HT-29 (cell line): ENCODE data around the gene TPPP. TPM values are rescaled to one million over a fixed set of nuclear protein-coding genes. Genes with fewer than 3 reads are reported as not detected.
"Not testable (repeated sequence)": the region's sequence is repeated elsewhere in the genome, so short reads cannot be mapped to it uniquely, and the experiment has no call there.

Experiments
- DNase-seq: peaks from one replicate; pipeline ENCODE4 v3.0.0-alpha.2; 2015; ENCODE audit warnings: low spot score
- total RNA-seq: library from RNA; depleted of rRNA; stranded (reverse); fragments of >200 nt; shearing (Covaris generic); gene quantifications from 2 replicates; pipeline ENCODE4 v1.2.3, GENCODE V29; 2014

TPPP gene
- total RNA-seq, 1 experiment from 2014 or later = 21.7 TPM

DNA sequence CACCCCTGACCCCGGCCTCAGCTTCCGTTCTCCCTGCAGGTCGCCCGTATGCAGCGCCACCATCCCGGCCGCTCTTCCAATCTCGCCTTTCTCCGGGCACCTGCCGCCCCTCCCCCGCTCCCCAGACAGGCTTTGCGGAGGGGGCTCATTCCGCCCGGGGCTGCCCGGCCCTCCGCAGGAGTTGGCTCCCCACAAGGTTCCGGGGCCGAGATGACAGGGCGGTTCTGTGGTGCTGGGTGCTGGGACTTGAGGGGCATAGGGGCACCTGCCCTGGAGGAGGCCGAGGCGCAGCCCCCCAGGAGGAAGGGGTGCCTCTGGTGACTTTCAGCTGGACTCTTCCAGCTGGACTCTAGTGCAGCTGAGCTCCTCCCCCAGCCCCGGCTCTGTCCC lies 885 bp upstream of the TPPP start:
- not testable (repeated sequence) for DNase-seq

- peak; percentile 26 for DNase-seq
Measured at GRCh38 chr5:692529-693041, 567 bp downstream of the TPPP start.

GRCh38 chr5:691817-692528 lies 1.2 kb downstream of the TPPP start:
- DNase-seq = no peak

DNA sequence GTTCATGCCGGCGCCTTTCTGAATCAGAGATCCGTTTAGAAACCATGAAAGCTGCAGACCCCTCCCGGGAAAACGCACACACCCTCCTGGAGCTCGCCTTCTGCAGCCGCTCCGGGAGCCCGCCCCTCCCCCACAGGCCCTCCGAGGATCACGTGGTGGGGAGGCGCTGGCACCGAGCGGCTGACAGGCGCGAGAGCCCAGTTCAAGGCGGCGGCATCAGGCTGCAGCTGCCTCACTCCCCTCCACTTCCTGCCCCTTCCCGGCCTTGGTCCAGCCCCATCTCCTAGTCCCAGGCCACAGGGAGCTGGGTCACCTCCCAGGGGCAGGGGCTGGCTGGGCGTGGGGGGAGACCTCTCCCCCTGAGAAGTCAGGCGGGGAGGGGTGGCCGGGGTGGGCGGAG lies 2.1 kb downstream of the TPPP start:
- DNase-seq = not testable (repeated sequence)

DNA sequence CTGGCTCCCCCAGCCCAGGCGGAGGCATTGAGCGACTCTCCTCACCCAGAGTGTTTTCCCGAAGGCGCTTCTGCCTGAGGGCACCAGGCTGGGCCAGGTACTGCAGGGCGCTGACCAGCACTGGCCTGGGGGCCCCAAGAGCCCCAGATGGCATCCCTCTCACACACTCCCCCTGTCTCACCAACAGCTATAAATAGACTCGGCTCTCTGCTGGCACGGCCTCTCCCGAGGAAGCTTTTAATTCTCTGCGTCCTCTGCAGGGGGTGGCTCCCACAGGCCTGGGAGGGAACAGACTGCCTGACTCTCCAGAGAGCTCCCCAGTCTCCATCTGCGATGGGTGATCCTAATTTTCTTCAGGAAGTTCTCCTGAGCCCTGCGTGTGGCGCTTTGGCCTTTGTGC lies 2.9 kb downstream of the TPPP start:
- DNase-seq = not testable (repeated sequence)

DNA sequence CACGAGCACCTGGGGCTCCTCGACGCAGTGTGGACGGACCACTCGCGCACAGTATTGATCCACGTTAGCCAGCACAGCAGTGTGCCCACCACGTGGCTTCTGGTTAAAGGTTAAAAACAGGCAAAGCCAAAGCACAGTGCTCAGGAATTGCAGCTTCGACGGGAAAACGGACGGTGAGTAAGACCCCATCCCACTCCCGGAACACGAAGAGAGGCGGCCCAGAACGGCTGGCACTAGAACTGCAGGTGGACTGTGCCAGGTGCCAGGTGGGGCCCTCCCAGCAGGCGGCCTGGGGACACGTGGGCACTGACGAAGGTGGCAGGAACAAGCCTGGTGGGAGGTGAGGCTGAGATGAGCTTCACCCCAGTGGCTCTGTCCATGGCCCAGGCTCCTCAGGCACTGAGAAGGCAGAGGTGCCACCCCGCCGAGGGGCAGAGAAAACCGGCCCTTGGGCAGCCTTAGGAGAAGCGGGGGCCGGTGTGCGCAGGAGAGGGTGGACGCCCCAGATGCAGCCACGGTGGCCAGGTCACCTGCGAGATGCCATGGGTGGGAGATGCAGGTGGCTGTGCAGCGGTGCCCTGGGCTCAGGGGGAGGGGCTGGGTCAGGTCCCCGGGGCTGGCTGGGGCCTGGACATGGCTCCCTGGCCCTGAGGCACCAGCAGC lies 4.7 kb downstream of the TPPP start:
- DNase-seq = not testable (repeated sequence)

DNA sequence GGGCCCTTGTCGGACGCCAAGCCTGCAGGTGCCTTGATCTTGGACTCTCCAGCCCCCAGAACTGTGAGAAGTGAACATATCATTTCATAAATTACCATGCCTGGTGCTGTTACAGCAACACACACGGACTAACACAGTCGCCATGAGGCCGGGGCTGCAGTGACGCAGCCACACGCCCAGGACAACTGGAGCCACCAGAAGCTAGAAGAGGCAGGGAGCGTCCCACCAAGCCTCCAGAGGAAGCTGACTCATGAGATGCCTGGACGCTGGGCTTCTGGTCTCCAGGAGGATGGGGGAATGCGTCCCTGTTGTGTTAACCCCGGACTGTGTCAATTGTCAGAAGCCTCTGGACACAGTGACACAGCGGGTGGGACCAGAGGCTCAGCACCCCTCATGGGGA lies 6.2 kb downstream of the TPPP start:
- DNase-seq = not testable (repeated sequence)

- DNase-seq = not testable (repeated sequence)
Measured at GRCh38 chr5:686172-686523, 7.0 kb downstream of the TPPP start.

DNA sequence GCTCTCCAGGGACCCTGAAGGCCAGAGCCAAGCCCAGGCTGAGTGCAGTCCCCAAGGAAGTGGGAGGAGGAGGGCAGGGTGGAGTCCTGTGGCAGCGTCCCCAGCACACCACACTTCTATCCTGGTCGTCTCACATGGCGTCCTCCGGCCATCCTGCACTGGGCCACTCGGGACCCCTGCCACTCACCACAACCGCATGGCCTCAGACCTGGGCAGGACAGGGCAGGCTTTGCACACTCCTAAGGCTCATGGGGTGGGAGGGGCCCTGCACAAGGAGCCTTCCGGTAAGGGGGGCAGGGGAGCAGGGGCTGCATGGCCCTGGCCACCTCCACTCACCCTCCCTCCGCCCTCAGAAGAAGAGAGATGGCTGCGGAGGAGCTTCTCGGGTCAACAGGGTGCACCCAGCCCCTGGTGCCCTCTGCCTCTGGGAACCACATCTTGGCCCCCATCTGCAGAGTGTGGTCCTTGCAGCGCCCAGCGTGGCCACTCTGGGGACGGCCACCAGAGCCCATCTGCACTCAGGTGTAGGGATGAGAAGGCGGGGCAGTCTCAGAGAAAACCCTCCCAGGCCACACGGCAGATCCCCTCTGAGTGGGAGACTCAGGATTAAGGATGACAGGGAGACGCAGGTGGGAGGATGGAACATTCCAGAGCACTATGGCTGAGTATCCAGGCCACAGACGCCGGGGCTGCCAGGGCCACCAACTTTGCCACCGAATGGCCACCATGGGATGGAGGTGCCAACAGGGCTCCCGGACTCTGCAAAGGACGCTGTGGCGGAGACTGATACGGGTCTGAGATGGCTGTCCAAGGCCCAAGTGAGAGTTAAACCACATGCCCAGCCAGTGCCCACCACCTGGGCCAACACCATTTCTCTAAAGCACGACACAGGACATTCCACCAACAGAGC lies 7.6 kb downstream of the TPPP start:
- DNase-seq = no peak

GRCh38 chr5:684751-685216 lies 8.4 kb downstream of the TPPP start:
- no peak for DNase-seq

GRCh38 chr5:683551-684481 lies 9.3 kb downstream of the TPPP start:
- no peak for DNase-seq

DNA sequence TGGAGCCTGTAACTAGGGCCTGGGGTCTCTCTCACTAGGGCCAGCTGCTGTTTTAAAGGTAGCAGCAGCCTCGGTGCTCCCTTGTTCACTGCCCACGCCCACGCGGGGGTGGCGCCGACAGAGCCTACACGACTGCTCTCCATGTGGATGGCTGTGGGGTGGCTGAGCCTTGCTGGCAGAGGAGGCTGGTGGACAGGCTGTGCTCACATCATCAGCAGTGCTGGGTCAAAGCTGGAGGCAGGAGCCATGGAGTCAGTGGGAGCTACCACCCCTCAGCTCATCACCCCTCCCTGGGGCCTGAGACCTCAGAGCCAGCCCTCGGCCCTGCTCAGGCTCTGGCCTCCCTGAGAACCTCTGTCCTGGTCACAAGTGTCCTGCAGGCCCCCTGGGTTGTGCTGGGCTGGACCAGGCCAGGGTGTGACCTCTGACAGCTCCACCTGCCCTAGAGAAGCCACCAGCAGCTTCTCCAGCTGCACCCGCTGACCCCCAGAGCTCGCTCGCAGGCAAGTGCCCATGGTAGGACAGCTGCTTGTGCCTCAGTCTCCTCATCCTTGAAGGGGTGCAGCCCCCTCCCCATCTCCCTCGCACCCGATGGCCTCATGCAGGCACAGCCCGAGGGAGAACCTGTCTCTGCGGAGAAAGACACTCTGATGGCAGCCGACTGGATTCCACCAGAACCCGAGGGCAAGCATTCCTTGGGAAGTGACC lies 10.3 kb downstream of the TPPP start:
- not testable (repeated sequence) for DNase-seq

GRCh38 chr5:682216-682615 lies 10.9 kb downstream of the TPPP start:
- not testable (repeated sequence) for DNase-seq

DNA sequence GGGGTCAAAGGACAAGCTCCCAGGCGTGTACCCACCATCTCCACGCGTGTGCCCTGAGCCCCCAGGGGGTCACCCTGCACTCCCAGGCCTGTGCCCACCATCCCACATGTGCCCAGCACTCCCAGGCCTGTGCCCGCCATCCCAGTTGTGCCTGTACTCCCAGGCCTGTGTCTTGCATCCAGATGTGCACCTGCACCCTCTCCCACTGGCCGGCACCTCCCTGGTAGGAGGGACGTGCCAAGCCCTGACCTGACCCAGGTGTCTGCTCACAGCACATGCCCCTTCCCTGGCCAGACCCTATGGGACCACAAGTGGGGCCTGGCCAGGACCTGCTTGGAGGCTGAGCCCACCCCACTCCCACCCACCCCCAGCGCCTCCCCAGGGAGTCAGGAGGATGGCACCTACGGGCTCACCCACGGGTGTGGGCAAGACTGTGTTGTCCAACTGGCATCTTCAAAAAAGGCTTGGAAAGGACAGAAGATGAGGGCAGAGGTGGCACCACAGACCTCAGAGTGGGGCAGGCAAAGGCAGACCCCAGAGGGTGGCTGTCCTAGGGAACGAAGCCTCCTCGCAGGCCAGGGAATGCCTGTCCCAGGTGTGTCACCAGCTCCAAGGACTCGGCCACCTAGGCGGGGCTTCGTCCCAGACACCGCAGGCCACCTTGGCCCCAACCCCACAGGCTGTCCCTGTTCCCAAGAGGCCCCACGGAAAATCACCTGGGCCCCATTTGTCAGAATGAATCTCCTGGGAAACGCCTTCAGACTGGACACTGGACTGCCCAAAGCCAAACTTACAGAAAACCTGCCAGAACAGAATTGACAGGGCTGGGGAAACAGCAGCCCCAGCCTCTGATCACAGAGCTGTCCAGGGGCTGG lies 11.6 kb downstream of the TPPP start:
- not testable (repeated sequence) for DNase-seq

DNA sequence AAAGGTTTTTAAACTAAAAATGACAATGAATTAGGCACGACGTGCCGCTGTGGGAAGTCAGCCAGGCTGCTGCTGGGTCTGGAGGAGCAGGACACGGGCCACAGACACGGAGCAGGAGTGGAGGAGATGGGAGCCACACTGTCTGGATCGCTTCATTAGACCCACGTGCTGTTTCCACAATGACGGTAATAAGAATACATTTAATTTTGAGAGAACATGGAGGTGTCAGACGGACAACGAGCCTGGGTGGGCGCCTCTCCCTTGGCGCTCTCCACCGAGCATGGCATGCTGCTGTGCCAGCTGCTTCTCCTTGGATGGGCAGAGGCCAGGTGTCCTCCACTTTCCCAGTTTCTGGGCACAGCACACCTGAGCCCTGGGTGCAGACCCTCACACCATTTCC lies 12.3 kb downstream of the TPPP start:
- not testable (repeated sequence) for DNase-seq

DNA sequence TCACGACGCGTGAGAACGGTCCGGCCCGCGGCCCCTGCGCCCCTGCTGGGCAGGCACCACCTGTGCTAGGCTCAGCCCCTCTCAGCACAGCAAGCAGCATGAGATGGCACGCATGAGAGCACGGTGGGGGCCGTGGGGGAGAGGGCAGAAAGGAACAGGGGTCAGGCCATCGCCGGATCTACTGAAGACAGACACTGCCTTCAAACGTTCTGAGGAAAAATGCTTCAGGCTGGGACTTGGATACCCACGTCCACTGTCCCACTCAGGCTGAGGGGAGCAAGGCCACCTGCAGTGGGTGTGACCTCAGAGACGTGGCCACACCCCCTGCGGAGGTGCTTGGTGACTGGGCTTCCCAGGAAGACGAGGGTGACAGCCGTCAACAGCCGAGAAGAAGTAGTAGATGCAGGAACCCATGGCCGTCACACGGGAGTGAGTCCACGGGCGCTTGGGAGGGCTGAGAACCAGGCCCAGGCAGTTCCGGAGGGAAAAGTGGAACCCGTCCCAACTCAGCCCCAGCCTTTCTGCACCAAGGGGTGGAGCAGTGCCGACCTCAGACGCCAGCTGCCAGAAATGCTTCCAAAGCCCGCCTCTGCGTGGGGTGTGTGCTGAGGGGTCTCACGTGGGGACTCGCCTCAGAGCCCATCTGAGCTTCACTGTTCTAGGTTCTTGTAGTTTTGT lies 12.9 kb downstream of the TPPP start:
- DNase-seq = not testable (repeated sequence)

GRCh38 chr5:679166-679895 lies 13.8 kb downstream of the TPPP start:
- not testable (repeated sequence) for DNase-seq

GRCh38 chr5:678521-678920 lies 14.6 kb downstream of the TPPP start:
- DNase-seq = not testable (repeated sequence)
